Upper lobe of left lung (tissue), 6 donors: Measurements from ENCODE around the gene ZNF91. TPM values are rescaled to one million over a fixed set of nuclear protein-coding genes. Genes with fewer than 3 reads are reported as not detected.

ENCODE experiments used
- ATAC-seq, 2 donors: fragments of 200-7000 bp; cut with Tn5 transposase; one replicate each; pipeline ENCODE4 v1.9.1; 2022; ENCODE audit warnings: mild to moderate bottlenecking in 2 of 2, moderate library complexity in 2 of 2; ENCODE audit not compliant: low FRiP score in 2 of 2
- DNase-seq, 2 donors: peaks; one replicate each; pipeline ENCODE4 v3.0.0-alpha.2; 2019 to 2020
- H3K27ac ChIP-seq, 4 donors: fragments of 200-600 bp; sonication (generic); one replicate each; pipeline ENCODE4 v1.5.1; 2016 to 2019
- H3K27me3 ChIP-seq, 4 donors: fragments of 200-600 bp; sonication (generic); one replicate each; pipeline ENCODE4 v1.5.1; 2017 to 2019
- H3K36me3 ChIP-seq, 4 donors: fragments of 200-600 bp; sonication (generic); one replicate each; pipeline ENCODE4 v1.5.1; 2016 to 2019
- H3K4me1 ChIP-seq, 4 donors: fragments of 200-600 bp; sonication (generic); one replicate each; pipeline ENCODE4 v1.5.1; 2018 to 2019
- H3K4me3 ChIP-seq, 4 donors: fragments of 200-600 bp; sonication (generic); one replicate each; pipeline ENCODE4 v1.5.1; 2017 to 2019; ENCODE audit warnings: mild to moderate bottlenecking in 2 of 4, moderate library complexity in 1 of 4
- H3K9me3 ChIP-seq, 4 donors: fragments of 200-600 bp; sonication (generic); one replicate each; pipeline ENCODE4 v1.5.1; 2018 to 2019
- EP300 ChIP-seq, 4 donors: sonication (generic); formaldehyde crosslinking; IDR thresholded peaks; one replicate each; pipeline ENCODE4 v1.5.1; 2017; ENCODE audit warnings: antibody characterized with exemption in 4 of 4, control low read depth in 2 of 4
- POLR2A ChIP-seq, 4 donors: fragments of 450-650 bp; IDR thresholded peaks; one replicate each; pipeline ENCODE4 v1.5.1; 2016 to 2017; ENCODE audit warnings: antibody characterized with exemption in 4 of 4, mild to moderate bottlenecking in 2 of 4
- POLR2AphosphoS5 ChIP-seq, 2 donors: sonication (generic); formaldehyde crosslinking; IDR thresholded peaks; one replicate each; pipeline ENCODE4 v1.5.1; 2017; ENCODE audit warnings: antibody characterized with exemption in 2 of 2
- WGBS, 2 donors: methylation state at CpG; one replicate each; pipeline ENCODE4 v1.1.5; 2017 to 2018; 5-methylcytosine and 5-hydroxymethylcytosine counted together
- total RNA-seq, 6 donors: library from RNA; depleted of rRNA in 4 of 6; stranded (reverse); fragments of >200 nt in 4 of 6; gene quantifications; one replicate each; pipeline versions ENCODE4 v1.1.0 to v1.2.1, GENCODE V29; 2016 to 2021
- TF ChIP-seq, protein P1 (sequence below), 6 experiments: fragments of 450-650 bp in 4 of 6; fragments of 200-600 bp in 2 of 6; sonication (generic) in 2 of 6; IDR thresholded peaks; one replicate each; pipeline ENCODE4 v1.5.1; 2016 to 2019; ENCODE audit warnings: antibody characterized with exemption in 6 of 6
- donor health status: DM: no; HTN: no; CAD: no; lungs with moderate emphysema.
- donor health status: DM: no; HTN: yes; CAD: no; lungs with severe emphysema.

Gene ZNF91
- total RNA-seq, 6 donors from 2014 or later = 37.2 to 134 (median 53.9) TPM

DNA sequence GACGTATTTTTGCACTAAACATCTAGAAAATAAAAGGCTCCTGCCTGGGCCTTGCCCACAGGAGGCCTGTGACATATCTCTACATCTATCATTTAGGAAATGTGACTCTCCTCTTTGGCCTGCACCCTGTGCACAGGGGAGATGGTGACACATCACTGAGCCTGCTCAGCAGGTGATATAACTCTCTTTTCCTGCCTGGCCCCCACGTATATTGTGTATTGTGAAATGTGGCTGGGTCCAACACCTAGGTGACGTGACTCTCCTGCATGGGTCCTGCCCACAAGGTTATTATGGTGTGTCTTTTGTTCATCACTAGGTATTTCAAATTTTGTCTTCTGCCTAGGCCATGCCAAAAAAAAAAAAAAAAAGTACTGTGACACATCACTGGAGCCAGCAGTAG lies 83.7 kb downstream of the ZNF91 start:
- 83 to 85% methylated on average over 2 to 3 of the region's 3 CpGs for WGBS, 2 donors
- Histone ChIP-seq H3K27me3 (no peaks in the 10 kb centered on the region), H3K4me3 (no peak overlapping the region), H3K4me1 (no peaks in the 10 kb centered on the region), H3K9me3 (peaks cover 0 to under 1% (median 0%) of the 10 kb centered on the region in 4 donors), H3K27ac (no peak overlapping the region), H3K36me3 (no peaks in the 10 kb centered on the region)
- ATAC-seq (no peak), DNase-seq (no peak)
- TF ChIP-seq, protein P1, sequence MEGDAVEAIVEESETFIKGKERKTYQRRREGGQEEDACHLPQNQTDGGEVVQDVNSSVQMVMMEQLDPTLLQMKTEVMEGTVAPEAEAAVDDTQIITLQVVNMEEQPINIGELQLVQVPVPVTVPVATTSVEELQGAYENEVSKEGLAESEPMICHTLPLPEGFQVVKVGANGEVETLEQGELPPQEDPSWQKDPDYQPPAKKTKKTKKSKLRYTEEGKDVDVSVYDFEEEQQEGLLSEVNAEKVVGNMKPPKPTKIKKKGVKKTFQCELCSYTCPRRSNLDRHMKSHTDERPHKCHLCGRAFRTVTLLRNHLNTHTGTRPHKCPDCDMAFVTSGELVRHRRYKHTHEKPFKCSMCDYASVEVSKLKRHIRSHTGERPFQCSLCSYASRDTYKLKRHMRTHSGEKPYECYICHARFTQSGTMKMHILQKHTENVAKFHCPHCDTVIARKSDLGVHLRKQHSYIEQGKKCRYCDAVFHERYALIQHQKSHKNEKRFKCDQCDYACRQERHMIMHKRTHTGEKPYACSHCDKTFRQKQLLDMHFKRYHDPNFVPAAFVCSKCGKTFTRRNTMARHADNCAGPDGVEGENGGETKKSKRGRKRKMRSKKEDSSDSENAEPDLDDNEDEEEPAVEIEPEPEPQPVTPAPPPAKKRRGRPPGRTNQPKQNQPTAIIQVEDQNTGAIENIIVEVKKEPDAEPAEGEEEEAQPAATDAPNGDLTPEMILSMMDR (IDR thresholded peaks at IDR 0.05) = no peak

DNA sequence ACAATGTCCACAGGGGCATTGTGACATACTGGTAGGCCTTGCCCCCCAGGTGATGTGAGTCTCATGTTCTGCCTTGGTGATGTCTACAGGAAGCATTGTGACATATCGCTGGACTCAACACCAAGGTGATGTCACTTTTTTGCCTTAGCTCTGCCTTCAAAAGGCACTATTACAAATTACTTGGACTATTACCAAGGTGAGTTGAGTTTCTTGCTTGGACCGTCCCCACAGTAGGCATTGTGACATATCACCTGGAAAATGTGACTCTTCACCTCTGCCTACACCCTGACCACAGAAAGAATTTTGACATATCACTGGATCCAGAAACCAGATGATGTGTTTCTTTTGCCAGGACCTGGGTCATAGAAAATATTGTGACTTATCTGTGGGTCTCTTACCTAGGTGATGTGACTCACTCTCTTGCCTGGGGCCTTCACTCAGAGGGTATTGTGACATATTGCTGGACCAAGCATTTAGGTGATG lies 84.5 kb downstream of the ZNF91 start:
- no peak overlapping the region for H3K4me3 ChIP-seq
- no peak for DNase-seq
- TF ChIP-seq POLR2A (IDR thresholded peaks at IDR 0.05) = no peak
- TF ChIP-seq, protein P1 (IDR thresholded peaks at IDR 0.05) = no peak
- TF ChIP-seq POLR2AphosphoS5 (IDR thresholded peaks at IDR 0.05) = no peak
- no peak overlapping the region for H3K27ac ChIP-seq
- no peaks in the 10 kb centered on the region for H3K9me3 ChIP-seq
- H3K36me3 ChIP-seq = no peaks in the 10 kb centered on the region
- 93 to 100% methylated on average over 1 to 2 of the region's 2 CpGs for WGBS, 2 donors
- no peak for ATAC-seq
- no peaks in the 10 kb centered on the region for H3K4me1 ChIP-seq
- H3K27me3 ChIP-seq = no peaks in the 10 kb centered on the region

DNA sequence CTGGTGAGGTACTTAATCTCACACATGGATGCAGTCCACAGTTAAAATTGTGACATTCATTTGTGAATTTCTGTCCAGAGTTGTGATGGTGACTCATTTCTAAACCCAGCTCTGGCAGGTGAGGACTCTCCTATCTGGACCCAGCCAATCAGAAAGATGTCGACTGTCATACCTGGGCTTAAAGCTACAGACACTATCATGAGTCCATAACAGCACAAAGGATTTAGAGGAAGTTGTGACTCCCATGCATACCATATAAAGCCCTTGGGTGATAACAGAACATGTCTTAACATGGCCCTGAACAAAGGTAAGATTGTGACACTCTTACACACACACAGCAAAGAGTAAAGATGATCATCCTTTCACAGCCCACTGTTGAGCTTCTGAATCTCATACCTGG lies 85.3 kb downstream of the ZNF91 start:
- Histone ChIP-seq H3K4me1 (no peaks in the 10 kb centered on the region), H3K4me3 (no peak overlapping the region), H3K27ac (no peak overlapping the region), H3K9me3 (no peaks in the 10 kb centered on the region), H3K36me3 (no peaks in the 10 kb centered on the region), H3K27me3 (no peaks in the 10 kb centered on the region)
- no peak for ATAC-seq
- 100% methylated on average over 1 of the region's 1 CpG; no CpG with 5 or more reads in 1 of the 2 donors for WGBS, 2 donors
- no peak for DNase-seq
- TF ChIP-seq POLR2AphosphoS5 (IDR thresholded peaks at IDR 0.05) (no peak), EP300 (IDR thresholded peaks at IDR 0.05) (no peak), POLR2A (IDR thresholded peaks at IDR 0.05) (no peak)
- TF ChIP-seq, protein P1 (IDR thresholded peaks at IDR 0.05) = no peak

DNA sequence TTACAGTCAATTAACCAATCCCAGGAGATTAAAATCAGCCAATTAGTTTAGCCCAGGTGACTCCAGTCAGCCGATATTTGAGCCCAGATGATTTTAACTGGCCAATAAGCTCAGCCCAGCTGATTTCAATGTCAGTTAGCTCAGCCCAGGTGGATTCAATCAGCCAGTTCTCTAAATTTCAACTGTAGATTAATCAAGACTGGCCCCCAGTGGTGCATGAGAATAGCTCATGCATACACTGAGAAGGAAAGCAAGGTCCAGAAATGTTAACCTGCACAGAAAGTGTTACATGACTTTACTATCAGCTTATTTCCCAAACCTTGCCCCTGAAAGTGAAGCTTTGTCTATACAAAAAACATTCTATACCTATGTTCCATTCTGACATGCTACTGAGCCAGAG lies 89.7 kb downstream of the ZNF91 start:
- H3K4me3 ChIP-seq = no peak overlapping the region
- 40 to 55% methylated on average over 1 of the region's 1 CpG for WGBS, 2 donors
- ATAC-seq (no peak), DNase-seq (no peak)
- H3K4me1 ChIP-seq = no peaks in the 10 kb centered on the region
- H3K36me3 ChIP-seq = no peaks in the 10 kb centered on the region
- peaks cover 0 to 10% (median 7%) of the 10 kb centered on the region in 4 donors for H3K9me3 ChIP-seq
- H3K27ac ChIP-seq = no peak overlapping the region
- no peak for TF ChIP-seq EP300 (IDR thresholded peaks at IDR 0.05)
- no peak for TF ChIP-seq POLR2AphosphoS5 (IDR thresholded peaks at IDR 0.05)
- TF ChIP-seq, protein P1 (IDR thresholded peaks at IDR 0.05) = no peak
- no peak for TF ChIP-seq POLR2A (IDR thresholded peaks at IDR 0.05)
- H3K27me3 ChIP-seq = no peaks in the 10 kb centered on the region

DNA sequence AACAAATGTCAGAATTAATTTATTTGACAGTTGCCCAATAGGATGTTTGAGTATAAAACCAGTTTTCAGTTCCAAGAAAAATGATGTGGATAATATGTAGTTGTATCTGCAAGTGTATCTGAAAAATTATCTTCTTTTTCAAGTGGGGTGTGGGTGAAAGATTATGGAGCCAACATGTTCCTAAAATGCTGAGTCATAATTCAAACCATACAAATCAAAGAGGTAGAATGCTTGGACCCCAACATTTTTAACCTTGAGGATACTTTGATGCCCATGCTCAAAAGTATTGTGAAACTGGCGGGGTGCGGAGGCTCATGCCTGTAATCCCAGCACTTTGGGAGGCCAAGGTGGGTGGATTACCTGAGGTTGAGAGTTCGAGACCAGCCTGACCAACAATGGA lies 91.0 kb downstream of the ZNF91 start:
- WGBS, 2 donors = 83 to 90% methylated on average over 3 of the region's 3 CpGs
- H3K27me3 ChIP-seq = no peaks in the 10 kb centered on the region
- no peak for ATAC-seq
- H3K36me3 ChIP-seq = no peaks in the 10 kb centered on the region
- no peak overlapping the region for H3K4me3 ChIP-seq
- H3K27ac ChIP-seq = no peak overlapping the region
- no peaks in the 10 kb centered on the region for H3K4me1 ChIP-seq
- no peak for DNase-seq
- TF ChIP-seq POLR2AphosphoS5 (IDR thresholded peaks at IDR 0.05) (no peak), EP300 (IDR thresholded peaks at IDR 0.05) (no peak), POLR2A (IDR thresholded peaks at IDR 0.05) (no peak)
- TF ChIP-seq, protein P1 (IDR thresholded peaks at IDR 0.05) = no peak
- H3K9me3 ChIP-seq = peaks cover 0 to 14% (median 12%) of the 10 kb centered on the region in 4 donors
